ENCODE results near the gene TYW3. TPM values are rescaled to one million over a fixed set of nuclear protein-coding genes. Genes with fewer than 3 reads are reported as not detected.

Gene TYW3
- polyA plus RNA-seq, 3 donors = 5.0 to 6.0 (median 5.2) TPM

DNA sequence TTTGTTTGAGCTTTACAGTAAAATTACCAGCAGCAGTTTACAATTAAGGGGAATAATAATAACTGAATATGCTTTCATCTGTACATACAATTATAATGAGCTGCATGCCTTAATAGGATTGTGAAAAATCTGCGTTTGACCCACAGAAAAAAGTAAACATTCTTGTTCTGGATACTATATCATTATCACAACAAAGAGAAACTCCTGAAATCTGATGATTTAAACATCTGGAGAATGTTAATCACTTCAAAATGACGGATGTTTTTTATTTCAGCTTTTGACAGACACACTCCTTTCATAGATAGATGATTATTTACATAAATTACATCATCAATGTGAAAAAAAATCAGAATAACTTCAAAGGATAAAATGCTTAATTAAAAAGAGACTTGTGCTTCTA lies 58.5 kb downstream of the TYW3 start:
- no peaks in the 10 kb centered on the region for H3K4me1 Mint-ChIP-seq
- peaks cover 0 to 2% (median 1%) of the 10 kb centered on the region in 3 donors for H3K27me3 Mint-ChIP-seq (ENCODE audit: low read depth in 3 of 3)
- intact Hi-C loops (cut with micrococcal nuclease) = no loop called here
- no peak overlapping the region for H3K27ac Mint-ChIP-seq
- Histone ChIP-seq H2AFZ (ENCODE audit: insufficient read depth, low read depth, low read length, poor library complexity, severe bottlenecking) (no peak overlapping the region), H3K9ac (ENCODE audit: insufficient read depth, low read length, poor library complexity, severe bottlenecking) (no peak overlapping the region), H3K27ac (ENCODE audit: low read depth in 1 of 2, low read length in 2 of 2) (no peak overlapping the region), H3K36me3 (replicated peaks in 1 of 2; ENCODE audit: control insufficient read depth in 1 of 2, insufficient read depth in 2 of 2, low read length in 2 of 2) (no peaks in the 10 kb centered on the region), H3K79me2 (ENCODE audit: insufficient read depth, low read length) (no peaks in the 10 kb centered on the region), H3K4me1 (ENCODE audit: control insufficient read depth in 1 of 2, insufficient read depth in 2 of 2, low read length in 2 of 2) (no peaks in the 10 kb centered on the region), H3K9me3 (replicated peaks in 1 of 2; ENCODE audit: control insufficient read depth in 1 of 2, insufficient read depth in 1 of 2, low read length in 2 of 2) (peaks cover 0 to 3% of the 10 kb centered on the region in 2 donors), H3K4me3 (replicated peaks in 1 of 3; ENCODE audit: low read depth in 2 of 3, low read length in 3 of 3) (no peak overlapping the region), H3K27me3 (ENCODE audit: control insufficient read depth in 2 of 2, insufficient read depth in 2 of 2, low read length in 2 of 2) (no peaks in the 10 kb centered on the region), H3K4me2 (replicated peaks; ENCODE audit: extremely low read depth, low read length, poor library complexity, severe bottlenecking) (no peak overlapping the region), H4K20me1 (ENCODE audit: insufficient read depth, low read length) (no peaks in the 10 kb centered on the region)
- WGBS (ENCODE audit: insufficient coverage) = no CpG with 5 or more reads among the region's 2 CpGs
- no peaks in the 10 kb centered on the region for H3K36me3 Mint-ChIP-seq
- H3K9me3 Mint-ChIP-seq = peaks cover 0 to 1% (median 0%) of the 10 kb centered on the region in 7 donors
- no peak for DNase-seq
- TF ChIP-seq, protein P1, sequence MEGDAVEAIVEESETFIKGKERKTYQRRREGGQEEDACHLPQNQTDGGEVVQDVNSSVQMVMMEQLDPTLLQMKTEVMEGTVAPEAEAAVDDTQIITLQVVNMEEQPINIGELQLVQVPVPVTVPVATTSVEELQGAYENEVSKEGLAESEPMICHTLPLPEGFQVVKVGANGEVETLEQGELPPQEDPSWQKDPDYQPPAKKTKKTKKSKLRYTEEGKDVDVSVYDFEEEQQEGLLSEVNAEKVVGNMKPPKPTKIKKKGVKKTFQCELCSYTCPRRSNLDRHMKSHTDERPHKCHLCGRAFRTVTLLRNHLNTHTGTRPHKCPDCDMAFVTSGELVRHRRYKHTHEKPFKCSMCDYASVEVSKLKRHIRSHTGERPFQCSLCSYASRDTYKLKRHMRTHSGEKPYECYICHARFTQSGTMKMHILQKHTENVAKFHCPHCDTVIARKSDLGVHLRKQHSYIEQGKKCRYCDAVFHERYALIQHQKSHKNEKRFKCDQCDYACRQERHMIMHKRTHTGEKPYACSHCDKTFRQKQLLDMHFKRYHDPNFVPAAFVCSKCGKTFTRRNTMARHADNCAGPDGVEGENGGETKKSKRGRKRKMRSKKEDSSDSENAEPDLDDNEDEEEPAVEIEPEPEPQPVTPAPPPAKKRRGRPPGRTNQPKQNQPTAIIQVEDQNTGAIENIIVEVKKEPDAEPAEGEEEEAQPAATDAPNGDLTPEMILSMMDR (IDR thresholded peaks at IDR 0.05) = no peak
- H3K4me3 Mint-ChIP-seq = no peak overlapping the region

- H3K36me3 Mint-ChIP-seq = no peaks in the 10 kb centered on the region
- peaks cover 2 to 16% (median 6%) of the 10 kb centered on the region in 7 donors for H3K9me3 Mint-ChIP-seq
- peaks cover 0 to 2% (median 2%) of the 10 kb centered on the region in 3 donors for H3K27me3 Mint-ChIP-seq (ENCODE audit: low read depth in 3 of 3)
- Histone ChIP-seq H3K79me2 (ENCODE audit: insufficient read depth, low read length) (no peaks in the 10 kb centered on the region), H2AFZ (ENCODE audit: insufficient read depth, low read depth, low read length, poor library complexity, severe bottlenecking) (no peak overlapping the region), H3K36me3 (replicated peaks in 1 of 2; ENCODE audit: control insufficient read depth in 1 of 2, insufficient read depth in 2 of 2, low read length in 2 of 2) (no peaks in the 10 kb centered on the region), H3K9ac (ENCODE audit: insufficient read depth, low read length, poor library complexity, severe bottlenecking) (no peak overlapping the region), H3K27ac (ENCODE audit: low read depth in 1 of 2, low read length in 2 of 2) (no peak overlapping the region), H3K27me3 (ENCODE audit: control insufficient read depth in 2 of 2, insufficient read depth in 2 of 2, low read length in 2 of 2) (no peaks in the 10 kb centered on the region), H4K20me1 (ENCODE audit: insufficient read depth, low read length) (no peaks in the 10 kb centered on the region), H3K4me2 (replicated peaks; ENCODE audit: extremely low read depth, low read length, poor library complexity, severe bottlenecking) (no peak overlapping the region), H3K9me3 (replicated peaks in 1 of 2; ENCODE audit: control insufficient read depth in 1 of 2, insufficient read depth in 1 of 2, low read length in 2 of 2) (peaks cover 4 to 6% of the 10 kb centered on the region in 2 donors), H3K4me3 (replicated peaks in 1 of 3; ENCODE audit: low read depth in 2 of 3, low read length in 3 of 3) (no peak overlapping the region), H3K4me1 (ENCODE audit: control insufficient read depth in 1 of 2, insufficient read depth in 2 of 2, low read length in 2 of 2) (no peaks in the 10 kb centered on the region)
- no peak for DNase-seq
- H3K4me3 Mint-ChIP-seq = no peak overlapping the region
- TF ChIP-seq, protein P1 (IDR thresholded peaks at IDR 0.05) = no peak
- H3K27ac Mint-ChIP-seq = no peak overlapping the region
- no peaks in the 10 kb centered on the region for H3K4me1 Mint-ChIP-seq
- intact Hi-C loops (cut with micrococcal nuclease) = no loop called here
Observed at GRCh38 chr1:74799119-74799657, 66.2 kb downstream of the TYW3 start.
